HUES6 (cell line): Measurements from ENCODE around the gene TMEM158.

Source experiments
- H3K27ac ChIP-seq: 2 replicates; pipeline ENCODE4 v1.7.0; 2013; ENCODE audit warnings: low read depth, mild to moderate bottlenecking, low read length, inconsistent platforms
- H3K27me3 ChIP-seq: 2 replicates; pipeline ENCODE4 v1.6.1; 2013; ENCODE audit warnings: low read length; ENCODE audit not compliant: control insufficient read depth, insufficient read depth
- H3K36me3 ChIP-seq: 2 replicates; pipeline ENCODE4 v1.6.1; 2013; ENCODE audit warnings: low read length; ENCODE audit not compliant: control insufficient read depth, insufficient read depth
- H3K4me1 ChIP-seq: 2 replicates; pipeline ENCODE4 v1.6.1; 2013; ENCODE audit warnings: low read length; ENCODE audit not compliant: control insufficient read depth, insufficient read depth
- H3K4me3 ChIP-seq: 2 replicates; pipeline ENCODE4 v1.5.1; 2013; ENCODE audit warnings: low read depth, low read length
- H3K9ac ChIP-seq: one replicate; pipeline ENCODE4 v1.6.1; 2013; ENCODE audit warnings: mild to moderate bottlenecking, low read length
- H3K9me3 ChIP-seq: 2 replicates; pipeline ENCODE4 v1.6.1; 2013; ENCODE audit warnings: low read depth, low read length; ENCODE audit not compliant: control insufficient read depth, insufficient read depth

The TMEM158 gene

DNA sequence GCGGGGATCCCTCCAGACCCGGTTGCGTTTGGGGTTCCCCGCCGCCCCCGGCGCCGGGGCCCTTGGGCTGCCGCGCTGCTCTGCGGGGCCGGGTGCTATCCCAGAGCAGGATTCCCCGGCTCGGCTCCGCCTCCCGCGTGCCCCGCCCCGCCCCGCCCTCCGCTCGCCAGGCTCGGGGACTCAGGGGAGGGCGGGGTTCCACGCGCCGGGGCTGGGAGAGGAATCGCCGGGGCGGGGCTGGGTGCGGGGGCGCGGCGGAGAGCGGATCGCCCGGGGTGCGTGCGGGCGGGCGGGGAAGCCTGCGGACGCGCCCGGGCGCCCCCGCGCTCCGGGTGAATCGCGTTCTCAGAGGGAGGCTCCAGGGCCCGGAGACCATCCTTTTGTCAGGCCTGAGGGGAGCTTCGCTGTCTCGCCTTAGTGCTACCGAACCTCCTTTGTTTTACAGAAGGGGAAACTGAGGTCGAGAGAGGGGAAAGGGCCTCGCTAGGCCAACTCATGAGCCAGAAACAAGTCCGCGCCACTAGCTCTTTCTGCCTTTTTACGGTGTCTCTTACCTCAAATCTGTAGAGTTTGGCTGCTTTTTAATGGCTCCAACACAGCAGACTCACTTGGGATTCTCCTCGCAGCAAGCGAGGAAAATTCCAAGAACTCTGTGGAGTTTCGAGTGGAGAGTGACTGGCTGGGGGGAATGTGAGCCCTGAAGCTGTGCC, at the start of gene TMEM158:
Gene TMEM158 (minus strand): TSS at position 82 of the 710 bp plus-strand sequence. CDS start 260 bp downstream, outside the sequence.
- H3K9me3 ChIP-seq: no peaks in the 10 kb centered on the region
- peaks cover 42% of the 10 kb centered on the region for H3K27me3 ChIP-seq
- peak within 1 kb of the TSS; percentile 74 for H3K4me3 ChIP-seq
- H3K9ac ChIP-seq: peak within 1 kb of the TSS; percentile 49
- no peak within 1 kb of the TSS for H3K27ac ChIP-seq
- H3K36me3 ChIP-seq: no peaks in the 10 kb centered on the region
- H3K4me1 ChIP-seq: peaks cover 14% of the 10 kb centered on the region

- Histone ChIP-seq H3K9ac (no peak overlapping the region), H3K4me1 (peaks cover 34% of the 10 kb centered on the region), H3K4me3 (no peak overlapping the region), H3K36me3 (no peaks in the 10 kb centered on the region), H3K27me3 (no peaks in the 10 kb centered on the region), H3K27ac (no peak overlapping the region), H3K9me3 (peaks cover 18% of the 10 kb centered on the region; the same call in 1 of the 2 replicates)
Measured at GRCh38 chr3:45275006-45275704, 49.1 kb upstream of the TMEM158 start.

GRCh38 chr3:45273681-45274515, 47.8 kb upstream of the TMEM158 start:
- Histone ChIP-seq H3K4me3 (no peak overlapping the region), H3K36me3 (no peaks in the 10 kb centered on the region), H3K4me1 (peaks cover 34% of the 10 kb centered on the region), H3K27ac (no peak overlapping the region), H3K27me3 (no peaks in the 10 kb centered on the region), H3K9me3 (peaks cover 10% of the 10 kb centered on the region; the same call in 1 of the 2 replicates), H3K9ac (no peak overlapping the region)

DNA sequence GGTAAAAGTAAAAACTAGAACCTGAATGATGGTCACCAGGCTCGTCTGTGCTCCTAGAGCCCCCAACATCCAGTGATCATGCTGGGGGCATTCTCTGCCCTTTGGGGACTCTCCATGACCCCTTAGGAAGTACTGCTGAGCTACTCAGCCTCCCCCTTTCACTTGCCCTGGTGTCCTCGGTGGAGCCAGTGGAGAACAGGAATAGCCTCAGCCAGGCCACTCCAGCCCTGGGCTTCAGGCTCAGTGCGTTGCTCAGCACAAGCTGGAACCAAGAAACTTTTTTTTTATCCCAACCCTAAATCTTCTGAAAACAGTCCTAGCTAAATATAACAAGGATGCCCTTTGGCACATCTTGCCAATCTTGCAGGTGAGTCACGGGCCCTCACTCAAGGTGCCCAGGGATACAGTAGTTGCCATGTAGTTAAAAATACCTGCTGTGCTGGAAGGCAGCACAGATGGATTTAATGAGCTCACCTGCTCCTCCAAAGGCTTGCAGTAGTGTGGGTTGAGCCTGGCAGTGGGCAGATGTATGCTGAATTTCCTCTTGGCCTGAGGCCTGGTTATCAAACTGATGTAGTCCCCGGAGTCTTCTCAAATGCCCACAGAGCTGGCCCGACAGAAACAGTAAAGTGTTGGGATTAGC, 46.9 kb upstream of the TMEM158 start:
- Histone ChIP-seq H3K27ac (no peak overlapping the region), H3K4me1 (peaks cover 38% of the 10 kb centered on the region)

GRCh38 chr3:45272032-45272810, 46.1 kb upstream of the TMEM158 start:
- H3K27me3 ChIP-seq: no peaks in the 10 kb centered on the region
- H3K36me3 ChIP-seq: no peaks in the 10 kb centered on the region
- H3K9ac ChIP-seq: no peak overlapping the region
- peaks cover 5% of the 10 kb centered on the region; the same call in 1 of the 2 replicates for H3K9me3 ChIP-seq
- no peak overlapping the region for H3K27ac ChIP-seq
- H3K4me3 ChIP-seq: no peak overlapping the region
- peaks cover 39% of the 10 kb centered on the region for H3K4me1 ChIP-seq

More for the DNA sequence above, 46.9 kb upstream of the TMEM158 start:
- H3K27me3 ChIP-seq: no peaks in the 10 kb centered on the region
- H3K9ac ChIP-seq: no peak overlapping the region
- H3K4me3 ChIP-seq: no peak overlapping the region
- H3K36me3 ChIP-seq: no peaks in the 10 kb centered on the region
- H3K9me3 ChIP-seq: peaks cover 7% of the 10 kb centered on the region; the same call in 1 of the 2 replicates

- no peaks in the 10 kb centered on the region for H3K9me3 ChIP-seq
- H3K27me3 ChIP-seq: no peaks in the 10 kb centered on the region
- H3K4me1 ChIP-seq: peaks cover 29% of the 10 kb centered on the region
Measured at GRCh38 chr3:45269952-45270351, 43.9 kb upstream of the TMEM158 start.

DNA sequence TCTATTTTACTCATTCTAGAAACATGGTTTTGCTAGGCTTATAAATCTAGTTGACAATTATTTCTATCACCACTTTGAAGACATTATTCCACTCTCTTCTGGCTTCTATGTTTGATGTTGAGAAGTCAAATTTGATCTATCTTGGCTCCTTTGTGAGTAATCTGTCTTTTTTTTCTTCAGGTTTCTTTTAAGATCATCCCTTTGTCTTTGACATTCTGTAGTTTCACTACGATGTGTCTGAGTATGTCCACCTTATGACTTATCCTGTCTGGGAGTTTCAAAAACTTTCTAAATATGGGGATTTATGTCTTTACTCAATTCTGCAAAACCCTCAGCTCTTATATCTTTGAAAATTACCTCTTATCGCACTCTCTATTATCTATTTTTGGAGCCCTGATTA, 41.0 kb upstream of the TMEM158 start:
- no peaks in the 10 kb centered on the region for H3K36me3 ChIP-seq
- H3K9me3 ChIP-seq: no peaks in the 10 kb centered on the region
- H3K4me3 ChIP-seq: no peak overlapping the region
- H3K4me1 ChIP-seq: peaks cover 7% of the 10 kb centered on the region; the same call in 1 of the 2 replicates
- no peaks in the 10 kb centered on the region for H3K27me3 ChIP-seq
- no peak overlapping the region for H3K27ac ChIP-seq
- no peak overlapping the region for H3K9ac ChIP-seq

More at GRCh38 chr3:45269952-45270351, 43.9 kb upstream of the TMEM158 start:
- Histone ChIP-seq H3K36me3 (no peaks in the 10 kb centered on the region), H3K27ac (no peak overlapping the region), H3K9ac (no peak overlapping the region), H3K4me3 (no peak overlapping the region)

DNA sequence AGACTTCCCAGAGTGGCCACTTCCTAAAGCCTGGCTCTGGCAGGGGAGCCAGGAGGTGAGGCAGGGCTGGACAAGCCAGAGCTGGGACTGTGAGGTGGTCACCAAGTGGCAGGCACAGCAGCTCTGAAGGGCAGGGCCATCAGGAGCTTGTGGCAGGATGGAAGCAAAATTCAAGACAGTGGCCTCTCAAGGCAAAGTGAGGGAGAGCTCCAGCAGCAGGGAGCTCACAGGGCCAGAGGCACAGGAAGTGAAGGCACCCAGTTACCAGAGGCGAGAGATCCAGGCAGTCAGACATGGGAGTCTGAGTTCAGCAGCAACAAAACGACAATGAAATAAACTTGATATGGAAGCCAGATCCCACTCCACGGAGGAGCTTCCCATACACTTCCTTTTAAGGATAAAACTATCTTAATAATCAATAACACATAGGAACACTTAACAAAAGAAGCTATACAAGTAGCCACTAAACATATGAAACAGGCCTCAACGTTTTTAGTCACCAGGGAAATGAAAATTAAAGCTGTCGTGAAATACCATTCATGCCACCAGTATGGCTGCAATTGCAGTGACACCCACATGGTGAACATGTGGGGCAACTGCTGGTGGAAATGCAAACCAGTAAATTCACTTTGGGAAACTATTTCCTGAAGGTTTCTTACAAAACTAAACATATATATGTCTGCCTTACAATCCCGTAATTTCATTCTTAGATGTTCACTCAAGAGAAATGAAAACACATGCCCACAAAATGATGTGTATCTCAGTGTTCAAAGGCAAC, 35.4 kb upstream of the TMEM158 start:
- Histone ChIP-seq H3K4me1 (peaks cover 15% of the 10 kb centered on the region), H3K9me3 (no peaks in the 10 kb centered on the region), H3K36me3 (no peaks in the 10 kb centered on the region), H3K27me3 (peaks cover 2% of the 10 kb centered on the region; the same call in 1 of the 2 replicates), H3K4me3 (no peak overlapping the region), H3K9ac (no peak overlapping the region), H3K27ac (no peak overlapping the region)

- no peak overlapping the region for H3K9ac ChIP-seq
- H3K27me3 ChIP-seq: peaks cover 2% of the 10 kb centered on the region; the same call in 1 of the 2 replicates
- H3K4me3 ChIP-seq: no peak overlapping the region
Measured at GRCh38 chr3:45259133-45259532, 33.0 kb upstream of the TMEM158 start.

More at GRCh38 chr3:45259133-45259532, 33.0 kb upstream of the TMEM158 start:
- no peak overlapping the region for H3K27ac ChIP-seq
- H3K9me3 ChIP-seq: no peaks in the 10 kb centered on the region
- no peaks in the 10 kb centered on the region for H3K36me3 ChIP-seq
- H3K4me1 ChIP-seq: peaks cover 15% of the 10 kb centered on the region
